Measurements from ENCODE around the gene TMEM217.

Gene TMEM217

DNA sequence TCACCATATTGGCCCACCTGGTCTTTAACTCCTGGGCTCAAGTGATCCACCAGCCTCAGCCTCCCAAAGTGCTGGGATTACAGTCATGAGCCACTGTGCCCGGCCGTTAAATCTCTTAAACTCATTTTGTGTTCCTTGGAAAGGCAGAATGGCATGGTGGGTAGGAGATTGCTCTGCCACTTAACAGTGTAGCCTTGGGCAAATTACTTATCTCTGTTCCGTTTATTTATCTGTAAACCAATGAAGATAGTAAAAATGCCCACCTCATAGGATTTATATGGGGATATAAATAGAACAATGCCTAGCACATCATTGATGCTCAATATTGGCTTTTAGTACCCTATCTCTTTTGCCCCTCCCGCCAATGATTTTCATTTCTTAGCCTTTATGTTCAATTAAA, 95.2 kb downstream of the TMEM217 start:
- no peaks in the 10 kb centered on the region for H3K36me3 ChIP-seq
- no peaks in the 10 kb centered on the region for H3K4me1 ChIP-seq
- H3K9me3 ChIP-seq, result no peaks in the 10 kb centered on the region
- DNase-seq, result no peak
- H3K4me3 ChIP-seq (ENCODE audit: low read depth, low read length), result no peak overlapping the region
- H3K27me3 ChIP-seq, result no peaks in the 10 kb centered on the region
- no peak for TF ChIP-seq CTCF (IDR thresholded peaks at IDR 0.05; ENCODE audit: low read depth, low read length)

Data from BE2C (cell line).